OCI-LY7 (cell line): Measurements from ENCODE around the gene PCBD1. TPM values are rescaled to one million over a fixed set of nuclear protein-coding genes. Genes with fewer than 3 reads are reported as not detected.

Experiments
- BruUV-seq: library from RNA; stranded (reverse); fragments of 400-500 nt; replicated peaks from 2 replicates; lab custom pipeline; 2021; lab: Mats Ljungman, UMichigan
- CTCF ChIA-PET: fragments of 300-600 bp; sonication (Branson Sonifier 250); formaldehyde crosslinking; loops from one replicate; lab custom pipeline; 2022; ENCODE audit warnings: antibody characterized with exemption; ENCODE audit not compliant: unreplicated experiment; lab: Charles Lee
- POLR2A ChIA-PET: fragments of 300-600 bp; sonication (Branson Sonifier 250); formaldehyde crosslinking; loops from one replicate; lab custom pipeline; 2022; ENCODE audit warnings: antibody characterized with exemption; lab: Charles Lee
- DNase-seq: peaks from one replicate; pipeline ENCODE4 v3.0.0-alpha.2; 2015; ENCODE audit warnings: low spot score
- H2AFZ ChIP-seq: fragments of 200-600 bp; sonication (generic), shearing (Covaris generic); 2 replicates; pipeline ENCODE4 v1.6.1; 2014; ENCODE audit warnings: mild to moderate bottlenecking, antibody characterized with exemption, low read length, moderate library complexity
- H3K27ac ChIP-seq: fragments of 200-600 bp; sonication (generic); 2 replicates; pipeline ENCODE4 v1.5.1; 2014; ENCODE audit warnings: mixed run types, low read depth, mild to moderate bottlenecking, moderate library complexity, low read length, inconsistent platforms; ENCODE audit not compliant: poor library complexity, severe bottlenecking
- H3K36me3 ChIP-seq: fragments of 200-600 bp; sonication (generic); 2 replicates; pipeline ENCODE4 v1.6.1; 2014; ENCODE audit warnings: mild to moderate bottlenecking, antibody characterized with exemption, low read length, moderate library complexity, mixed read lengths; ENCODE audit not compliant: insufficient read depth
- H3K4me1 ChIP-seq: fragments of 200-600 bp; sonication (generic); 2 replicates; pipeline ENCODE4 v1.5.1; 2014; ENCODE audit warnings: mild to moderate bottlenecking, low read length; ENCODE audit not compliant: insufficient read depth, poor library complexity, severe bottlenecking
- H3K4me2 ChIP-seq: fragments of 200-600 bp; sonication (generic); 2 replicates; pipeline ENCODE4 v1.6.1; 2014; ENCODE audit warnings: mild to moderate bottlenecking, low read length
- H3K4me3 ChIP-seq: fragments of 200-600 bp; sonication (generic); 2 replicates; pipeline ENCODE4 v1.5.1; 2014; ENCODE audit warnings: mild to moderate bottlenecking, low read depth, low read length; ENCODE audit not compliant: poor library complexity, severe bottlenecking
- H3K79me2 ChIP-seq: fragments of 200-600 bp; sonication (generic); 2 replicates; pipeline ENCODE4 v1.6.1; 2016; ENCODE audit warnings: low read depth, mild to moderate bottlenecking, low read length, moderate library complexity, mixed read lengths; ENCODE audit not compliant: insufficient read depth
- H3K9me2 ChIP-seq: fragments of 200-600 bp; sonication (generic); 2 replicates; pipeline ENCODE4 v1.6.1; 2016; ENCODE audit warnings: mild to moderate bottlenecking, low read length, mixed read lengths; ENCODE audit not compliant: insufficient read depth
- H3K9me3 ChIP-seq: fragments of 200-600 bp; sonication (generic); 2 replicates; pipeline ENCODE4 v1.6.1; 2014; ENCODE audit warnings: mild to moderate bottlenecking, mixed run types, low read length, mixed read lengths
- H4K20me1 ChIP-seq: fragments of 200-600 bp; sonication (generic); 2 replicates; pipeline ENCODE4 v1.6.1; 2014; ENCODE audit warnings: mild to moderate bottlenecking, antibody characterized with exemption, low read length, moderate library complexity, mixed read lengths; ENCODE audit not compliant: insufficient read depth
- EZH2phosphoT487 ChIP-seq: fragments of 200-600 bp; sonication (generic); IDR thresholded peaks from 2 replicates; pipeline ENCODE4 v1.6.1; 2018; ENCODE audit warnings: low read depth, borderline replicate concordance, mild to moderate bottlenecking, mixed run types, antibody characterized with exemption, low read length, moderate library complexity, mixed read lengths
- intact Hi-C: fragments of 100-400 bp; cut with micrococcal nuclease; formaldehyde crosslinking; loops from one replicate; pipeline ENCODE4 v1.10.0; 2022; ENCODE audit not compliant: unreplicated experiment
- total RNA-seq, 2 experiments: library from RNA; depleted of rRNA in 1 of 2; stranded (reverse); fragments of >200 nt in 1 of 2; shearing (Covaris generic) in 1 of 2; gene quantifications; 2 replicates each; pipeline ENCODE4 v1.2.3, GENCODE V29; 2014 to 2022
- TF ChIP-seq, protein P1 (sequence below): fragments of 200-600 bp; sonication (generic); conservative IDR thresholded peaks from 2 replicates; pipeline ENCODE4 v1.5.1; 2014; ENCODE audit warnings: mild to moderate bottlenecking, antibody characterized with exemption, low read length, moderate library complexity, mixed read lengths

The PCBD1 gene
- total RNA-seq, 2 experiments from 2014 or later = 4.9 to 25.4 TPM

DNA sequence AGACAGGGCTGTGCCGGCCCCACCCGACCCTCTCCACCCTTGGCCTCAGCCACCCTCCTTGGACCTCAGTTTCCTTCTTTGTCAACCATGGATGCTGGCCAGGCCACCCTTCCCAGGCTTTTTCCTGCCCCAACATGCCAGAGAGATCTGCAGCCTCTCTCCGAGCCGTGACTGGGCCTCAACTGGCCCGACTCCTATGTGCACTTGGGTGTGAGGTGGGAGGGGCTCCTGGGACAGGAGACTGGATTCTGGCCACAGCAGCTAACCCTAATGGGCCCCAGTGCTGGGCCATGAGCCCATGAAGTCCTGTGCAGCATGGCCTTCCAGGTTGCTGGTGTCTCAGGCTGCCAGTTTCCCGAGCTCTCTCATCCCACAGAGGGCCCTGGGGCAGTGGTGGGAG, 47.7 kb upstream of the PCBD1 start:
- no peaks in the 10 kb centered on the region for H3K4me1 ChIP-seq

DNA sequence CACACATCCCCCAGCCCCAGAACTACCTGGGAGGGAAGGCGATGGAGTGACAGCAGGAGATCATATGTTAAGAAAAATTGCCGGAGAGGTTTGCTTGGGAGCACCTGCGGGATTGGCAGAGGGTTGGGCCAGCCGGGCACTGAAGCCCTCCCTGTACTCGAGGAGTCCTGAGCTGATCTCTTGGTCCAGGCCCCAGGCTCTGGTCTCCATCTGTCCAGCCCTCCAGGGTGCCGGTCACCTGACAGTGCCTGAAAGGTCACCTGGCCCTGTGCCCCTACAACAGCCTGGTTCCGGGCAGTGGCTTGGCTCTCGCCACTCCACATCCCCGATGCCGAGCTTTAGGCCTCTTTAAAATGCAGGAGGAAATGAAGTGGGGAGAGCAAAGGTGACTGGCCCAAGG, 47.3 kb upstream of the PCBD1 start:
- Histone ChIP-seq H3K9me2 (no peaks in the 10 kb centered on the region), H3K4me2 (no peak overlapping the region), H3K36me3 (no peaks in the 10 kb centered on the region), H3K4me3 (no peak overlapping the region), H2AFZ (no peak overlapping the region), H3K27ac (no peak overlapping the region), H3K4me1 (no peaks in the 10 kb centered on the region), H3K79me2 (no peaks in the 10 kb centered on the region), H3K9me3 (no peaks in the 10 kb centered on the region), H4K20me1 (no peaks in the 10 kb centered on the region)
- CTCF ChIA-PET = no interaction called here
- TF ChIP-seq, protein P1, sequence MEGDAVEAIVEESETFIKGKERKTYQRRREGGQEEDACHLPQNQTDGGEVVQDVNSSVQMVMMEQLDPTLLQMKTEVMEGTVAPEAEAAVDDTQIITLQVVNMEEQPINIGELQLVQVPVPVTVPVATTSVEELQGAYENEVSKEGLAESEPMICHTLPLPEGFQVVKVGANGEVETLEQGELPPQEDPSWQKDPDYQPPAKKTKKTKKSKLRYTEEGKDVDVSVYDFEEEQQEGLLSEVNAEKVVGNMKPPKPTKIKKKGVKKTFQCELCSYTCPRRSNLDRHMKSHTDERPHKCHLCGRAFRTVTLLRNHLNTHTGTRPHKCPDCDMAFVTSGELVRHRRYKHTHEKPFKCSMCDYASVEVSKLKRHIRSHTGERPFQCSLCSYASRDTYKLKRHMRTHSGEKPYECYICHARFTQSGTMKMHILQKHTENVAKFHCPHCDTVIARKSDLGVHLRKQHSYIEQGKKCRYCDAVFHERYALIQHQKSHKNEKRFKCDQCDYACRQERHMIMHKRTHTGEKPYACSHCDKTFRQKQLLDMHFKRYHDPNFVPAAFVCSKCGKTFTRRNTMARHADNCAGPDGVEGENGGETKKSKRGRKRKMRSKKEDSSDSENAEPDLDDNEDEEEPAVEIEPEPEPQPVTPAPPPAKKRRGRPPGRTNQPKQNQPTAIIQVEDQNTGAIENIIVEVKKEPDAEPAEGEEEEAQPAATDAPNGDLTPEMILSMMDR = no peak
- TF ChIP-seq EZH2phosphoT487 = no peak
- POLR2A ChIA-PET = no interaction called here
- intact Hi-C loops = no loop called here
- no TSS peak for BruUV-seq
- no peak for DNase-seq

More for the DNA sequence above, 47.7 kb upstream of the PCBD1 start:
- no peak overlapping the region for H3K27ac ChIP-seq
- BruUV-seq = no TSS peak
- H2AFZ ChIP-seq = no peak overlapping the region
- no peak overlapping the region for H3K4me3 ChIP-seq
- H3K4me2 ChIP-seq = no peak overlapping the region
- DNase-seq = no peak
- intact Hi-C loops = no loop called here
- no peaks in the 10 kb centered on the region for H4K20me1 ChIP-seq
- ChIA-PET CTCF (no interaction called here), POLR2A (no interaction called here)
- no peak for TF ChIP-seq EZH2phosphoT487
- TF ChIP-seq, protein P1 = no peak
- H3K36me3 ChIP-seq = no peaks in the 10 kb centered on the region
- no peaks in the 10 kb centered on the region for H3K9me3 ChIP-seq
- H3K9me2 ChIP-seq = no peaks in the 10 kb centered on the region
- no peaks in the 10 kb centered on the region for H3K79me2 ChIP-seq

DNA sequence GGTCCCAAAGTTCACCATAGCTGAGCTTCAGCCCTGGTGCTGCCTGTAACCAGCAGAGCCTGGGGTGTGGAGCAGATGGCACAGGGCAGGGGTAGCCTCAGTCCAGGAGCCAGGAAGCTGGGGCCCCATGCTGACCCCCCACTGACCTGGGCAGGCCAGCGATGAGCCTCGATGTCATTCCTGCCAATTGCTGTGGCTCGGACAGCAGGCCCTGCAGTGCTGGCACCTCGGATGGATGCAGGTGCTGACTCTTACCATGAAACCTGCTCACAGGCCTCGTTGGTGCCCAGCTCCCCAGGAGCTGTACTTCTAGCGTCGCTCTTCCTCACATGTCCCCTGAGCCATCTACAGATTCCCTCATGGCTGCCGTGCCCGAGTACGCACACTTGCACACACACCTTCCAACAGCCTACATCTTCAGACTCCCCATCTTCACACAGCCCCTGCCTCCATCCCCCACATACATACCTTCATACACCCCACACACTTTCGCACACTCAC, 46.8 kb upstream of the PCBD1 start:
- H3K9me2 ChIP-seq = no peaks in the 10 kb centered on the region
- H3K4me1 ChIP-seq = no peaks in the 10 kb centered on the region
- H4K20me1 ChIP-seq = no peaks in the 10 kb centered on the region
- H3K36me3 ChIP-seq = no peaks in the 10 kb centered on the region
- DNase-seq = no peak
- no TSS peak for BruUV-seq
- no peak overlapping the region for H3K4me2 ChIP-seq
- no peaks in the 10 kb centered on the region for H3K9me3 ChIP-seq
- POLR2A ChIA-PET = no interaction called here
- no peaks in the 10 kb centered on the region for H3K79me2 ChIP-seq
- no peak overlapping the region for H3K27ac ChIP-seq
- H3K4me3 ChIP-seq = no peak overlapping the region
- CTCF ChIA-PET = no interaction called here
- H2AFZ ChIP-seq = no peak overlapping the region
- intact Hi-C loops = no loop called here
- no peak for TF ChIP-seq EZH2phosphoT487
- TF ChIP-seq, protein P1 = no peak
